ENCODE results near the gene BBIP1. TPM values are rescaled to one million over a fixed set of nuclear protein-coding genes. Genes with fewer than 3 reads are reported as not detected.

Gene BBIP1
- total and polyA plus RNA-seq, 2 donors (not counting 3 experiments of a cell fraction or from before 2014, with no cell fraction given) = 9.9 to 32.8 TPM

DNA sequence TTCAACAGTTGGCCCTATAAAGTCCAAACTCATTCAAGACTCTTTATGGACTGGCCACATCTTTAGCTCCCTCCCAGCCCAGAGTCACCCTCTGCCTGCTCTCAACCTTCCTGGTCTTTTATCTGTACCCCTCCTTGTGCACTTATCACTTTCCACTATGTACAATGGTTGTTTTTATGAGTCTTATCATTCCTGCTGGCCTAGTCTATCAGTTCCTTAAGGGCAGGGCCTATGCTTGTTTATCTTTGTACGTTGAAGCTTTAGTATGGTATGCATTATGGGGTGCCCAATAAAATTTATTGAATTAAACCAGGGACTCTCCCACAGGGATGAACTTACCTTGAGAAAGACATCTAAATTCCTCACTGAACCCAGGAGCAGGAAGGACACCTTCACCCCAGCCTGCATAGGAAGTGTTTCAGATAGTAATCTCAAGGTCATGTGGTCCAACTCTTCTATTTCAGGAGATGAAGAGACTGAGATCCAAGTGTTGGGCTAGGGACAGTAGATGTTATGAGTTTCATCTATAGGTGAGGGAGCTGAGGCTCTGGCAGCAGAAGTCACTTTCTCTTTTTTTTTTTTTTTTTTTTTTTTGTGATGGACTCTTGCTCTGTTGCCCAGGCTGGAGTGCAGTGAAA is 60.6 kb downstream of the BBIP1 start:
- BruUV-seq (replicated peaks) = no TSS peak
- H3K4me2 ChIP-seq (ENCODE audit: insufficient read depth, low read length) = no peak overlapping the region
- POLR2A ChIA-PET = no interaction called here
- CTCF ChIA-PET = interaction anchor here (0.9 to 1.0 kb wide), 3 partner anchors 16 to 548 kb away, joined by 3 to 4 read pairs (median 3); no protein-coding TSS in a partner anchor
- dilution Hi-C loops (cut with MboI; ENCODE audit: extremely low pct_ligation_motif_present, low sequenced_read_pairs) = no loop called here
- TF ChIP-seq EZH2 (IDR thresholded peaks at IDR 0.05; ENCODE audit: borderline replicate concordance, low read depth, low read length, severe bottlenecking) (no peak), FOS (IDR thresholded peaks at IDR 0.05; ENCODE audit: borderline replicate concordance, insufficient read depth, low read length) (no peak), POLR2AphosphoS5 (IDR thresholded peaks at IDR 0.05; ENCODE audit: insufficient read depth, low read depth, low read length) (no peak), GATA2 (IDR thresholded peaks at IDR 0.05; ENCODE audit: insufficient read depth, insufficient read length, low read depth, low read length) (no peak), MAX (IDR thresholded peaks at IDR 0.05; ENCODE audit: insufficient read depth, insufficient read length) (no peak), MYC (IDR thresholded peaks at IDR 0.05; ENCODE audit: low read depth, low read length) (no peak), CTCF (IDR thresholded peaks at IDR 0.05; ENCODE audit: extremely low read depth in 1 of 2, insufficient read depth in 1 of 2, low read depth in 1 of 2, low read length in 2 of 2) (no peak), JUN (IDR thresholded peaks at IDR 0.05; ENCODE audit: borderline replicate concordance, insufficient read depth, insufficient read length, low read depth) (no peak)
- intact Hi-C loops (cut with micrococcal nuclease) = no loop called here
- no peaks in the 10 kb centered on the region for H3K4me1 ChIP-seq (ENCODE audit: control insufficient read depth, extremely low read depth, insufficient read depth, low read length)
- H3K9ac ChIP-seq (replicated peaks; ENCODE audit: extremely low read depth, insufficient read depth, low read length) = no peak overlapping the region
- DNase-seq (ENCODE audit: low read depth, low spot score) (no peak), FAIRE-seq (no peak)
- H3K4me3 ChIP-seq (replicated peaks in 1 of 3; ENCODE audit: insufficient read depth in 1 of 3, low read depth in 1 of 3, low read length in 3 of 3) = no peak overlapping the region
- H3K27ac ChIP-seq (ENCODE audit: insufficient read depth, low read depth, low read length) = no peak overlapping the region
- no peaks in the 10 kb centered on the region for H4K20me1 ChIP-seq (replicated peaks; ENCODE audit: control insufficient read depth, extremely low read depth, insufficient read depth, low read length)
- no peaks in the 10 kb centered on the region for H3K9me3 ChIP-seq (replicated peaks; ENCODE audit: control insufficient read depth, insufficient read depth, low read length)
- H2AFZ ChIP-seq (ENCODE audit: low read depth, low read length) = no peak overlapping the region
- no peaks in the 10 kb centered on the region for H3K9me1 ChIP-seq (replicated peaks; ENCODE audit: control insufficient read depth, extremely low read depth, insufficient read depth, low read length)
- H3K27me3 ChIP-seq (ENCODE audit: control insufficient read depth in 2 of 2, insufficient read depth in 2 of 2, low read length in 2 of 2) = peaks cover 0 to 4% of the 10 kb centered on the region in 2 experiments
- no peaks in the 10 kb centered on the region for H3K79me2 ChIP-seq (ENCODE audit: control insufficient read depth, insufficient read depth, low read length)
- H3K36me3 ChIP-seq (ENCODE audit: control insufficient read depth in 2 of 2, extremely low read depth in 1 of 2, insufficient read depth in 2 of 2, low read length in 2 of 2) = no peaks in the 10 kb centered on the region

All from endothelial cell of umbilical vein (primary cell).